HFFc6 (cell line): ENCODE data around the gene IL23A. TPM values are rescaled to one million over a fixed set of nuclear protein-coding genes. Genes with fewer than 3 reads are reported as not detected.
"Not testable (repeated sequence)": the region's sequence is repeated elsewhere in the genome, so short reads cannot be mapped to it uniquely, and the experiment has no call there.

ENCODE experiments used
- DNase-seq: peaks from one replicate; pipeline ENCODE4 v3.0.0-alpha.2; 2018
- H3K27ac Mint-ChIP-seq: 2 replicates; pipeline ENCODE4 v1.8.0; 2020; ENCODE audit warnings: mild to moderate bottlenecking, mixed read lengths
- H3K27me3 Mint-ChIP-seq: 2 replicates; pipeline ENCODE4 v1.8.0; 2021; ENCODE audit warnings: mild to moderate bottlenecking, moderate library complexity, mixed read lengths; ENCODE audit not compliant: insufficient read depth
- H3K36me3 Mint-ChIP-seq: 2 replicates; pipeline ENCODE4 v1.8.0; 2021; ENCODE audit warnings: low read depth, mixed read lengths
- H3K4me1 Mint-ChIP-seq: 2 replicates; pipeline ENCODE4 v1.8.0; 2020; ENCODE audit warnings: low read depth, mixed read lengths
- H3K4me3 Mint-ChIP-seq: 2 replicates; pipeline ENCODE4 v1.8.0; 2020; ENCODE audit warnings: mild to moderate bottlenecking, moderate library complexity, mixed read lengths
- H3K9me3 Mint-ChIP-seq: 2 replicates; pipeline ENCODE4 v1.8.0; 2020; ENCODE audit warnings: mild to moderate bottlenecking, mixed read lengths
- total RNA-seq, 6 experiments: library from RNA; stranded (reverse); fragmentation: NEBNext Ultra II Directional; extraction: Animal tissue kit (Norgen Biotek cat#: 25700); gene quantifications; 2 replicates in 1 of 6; 3 replicates in 5 of 6; pipeline ENCODE4 v1.2.3, GENCODE V29; 2021
- TF ChIP-seq, protein P1 (sequence below): fragments of 200-600 bp; sonication (generic); IDR thresholded peaks from 2 replicates; pipeline ENCODE4 v1.5.0; 2021; ENCODE audit warnings: antibody characterized with exemption, mild to moderate bottlenecking

The IL23A gene
- total RNA-seq, 6 experiments from 2014 or later: 0.38 TPM; not detected in 5

DNA sequence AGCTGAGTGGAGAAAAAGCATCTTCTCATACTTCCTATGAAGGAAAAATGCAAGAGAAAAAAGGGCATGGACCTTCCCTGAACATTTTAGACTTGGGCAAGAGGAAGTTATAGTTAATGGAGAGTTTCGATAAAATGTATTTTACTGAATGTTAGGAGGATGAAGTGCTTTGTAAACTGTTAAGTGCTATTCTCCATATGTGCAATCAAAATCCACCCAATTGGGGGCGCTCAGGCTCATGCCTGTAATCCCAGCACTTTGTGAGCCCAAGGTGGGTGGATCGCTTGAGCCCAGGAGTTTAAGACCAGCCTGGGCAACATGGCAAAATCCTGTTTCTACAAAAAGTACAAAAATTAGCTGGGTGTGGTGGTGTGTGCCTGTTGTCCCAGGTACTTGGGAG lies 21.0 kb upstream of the IL23A start:
- TF ChIP-seq, protein P1, sequence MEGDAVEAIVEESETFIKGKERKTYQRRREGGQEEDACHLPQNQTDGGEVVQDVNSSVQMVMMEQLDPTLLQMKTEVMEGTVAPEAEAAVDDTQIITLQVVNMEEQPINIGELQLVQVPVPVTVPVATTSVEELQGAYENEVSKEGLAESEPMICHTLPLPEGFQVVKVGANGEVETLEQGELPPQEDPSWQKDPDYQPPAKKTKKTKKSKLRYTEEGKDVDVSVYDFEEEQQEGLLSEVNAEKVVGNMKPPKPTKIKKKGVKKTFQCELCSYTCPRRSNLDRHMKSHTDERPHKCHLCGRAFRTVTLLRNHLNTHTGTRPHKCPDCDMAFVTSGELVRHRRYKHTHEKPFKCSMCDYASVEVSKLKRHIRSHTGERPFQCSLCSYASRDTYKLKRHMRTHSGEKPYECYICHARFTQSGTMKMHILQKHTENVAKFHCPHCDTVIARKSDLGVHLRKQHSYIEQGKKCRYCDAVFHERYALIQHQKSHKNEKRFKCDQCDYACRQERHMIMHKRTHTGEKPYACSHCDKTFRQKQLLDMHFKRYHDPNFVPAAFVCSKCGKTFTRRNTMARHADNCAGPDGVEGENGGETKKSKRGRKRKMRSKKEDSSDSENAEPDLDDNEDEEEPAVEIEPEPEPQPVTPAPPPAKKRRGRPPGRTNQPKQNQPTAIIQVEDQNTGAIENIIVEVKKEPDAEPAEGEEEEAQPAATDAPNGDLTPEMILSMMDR: peak; percentile 34
- H3K4me3 Mint-ChIP-seq: no peak overlapping the region

DNA sequence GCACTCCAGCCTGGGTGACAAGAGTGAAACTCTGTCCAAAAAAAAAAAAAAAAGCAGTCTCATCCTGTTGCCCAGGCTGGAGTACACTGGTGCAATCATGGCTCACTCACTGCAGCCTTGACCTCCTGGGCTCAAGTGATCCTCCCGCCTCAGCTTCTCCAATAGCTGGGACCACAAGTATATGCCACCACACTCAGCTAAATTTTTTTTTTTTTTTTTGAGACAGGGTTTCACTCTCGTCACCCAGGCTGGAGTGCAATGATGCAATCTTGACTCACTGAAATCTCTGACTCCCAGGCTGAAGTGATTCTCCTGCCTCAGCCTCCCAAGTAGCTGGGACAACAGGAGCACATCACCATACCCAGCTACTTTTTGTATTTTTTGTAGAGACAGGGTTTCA lies 17.7 kb upstream of the IL23A start:
- Mint-ChIP-seq H3K27me3 (no peaks in the 10 kb centered on the region; the same call in 1 of the 2 replicates), H3K4me1 (no peaks in the 10 kb centered on the region), H3K27ac (no peak overlapping the region), H3K9me3 (no peaks in the 10 kb centered on the region), H3K36me3 (peaks cover 12% of the 10 kb centered on the region; the same call in 1 of the 2 replicates), H3K4me3 (no peak overlapping the region)
- TF ChIP-seq, protein P1: no peak
- DNase-seq: peak; percentile 24

More for the DNA sequence above, 21.0 kb upstream of the IL23A start:
- DNase-seq: no peak
- no peak overlapping the region for H3K27ac Mint-ChIP-seq
- H3K4me1 Mint-ChIP-seq: peaks cover 8% of the 10 kb centered on the region; the same call in 1 of the 2 replicates
- H3K36me3 Mint-ChIP-seq: peaks cover 11% of the 10 kb centered on the region; the same call in 1 of the 2 replicates
- no peaks in the 10 kb centered on the region for H3K9me3 Mint-ChIP-seq
- no peaks in the 10 kb centered on the region; the same call in 1 of the 2 replicates for H3K27me3 Mint-ChIP-seq

DNA sequence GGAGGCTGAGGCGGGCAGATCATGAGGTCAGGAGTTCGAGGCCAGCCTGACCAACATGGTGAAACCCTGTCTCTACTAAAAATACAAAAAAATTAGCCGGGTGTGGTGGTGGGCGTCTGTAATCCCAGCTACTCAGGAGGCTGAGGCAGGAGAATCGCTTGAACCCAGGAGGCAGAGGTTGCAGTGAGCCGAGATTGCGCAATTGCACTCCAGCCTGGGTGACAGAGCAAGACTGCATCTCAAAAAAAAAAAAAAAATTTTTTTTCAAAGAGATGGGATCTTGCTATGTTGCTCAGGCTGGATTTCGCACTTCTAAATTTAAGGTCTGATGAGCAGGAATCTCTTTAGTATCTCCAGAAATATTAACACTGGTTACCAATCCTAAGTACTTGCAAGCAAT lies 17.1 kb upstream of the IL23A start:
- not testable (repeated sequence) for H3K4me1 Mint-ChIP-seq, DNase-seq, H3K27ac Mint-ChIP-seq, H3K9me3 Mint-ChIP-seq, H3K4me3 Mint-ChIP-seq, H3K27me3 Mint-ChIP-seq
- H3K36me3 Mint-ChIP-seq: peaks cover 12% of the 10 kb centered on the region; the same call in 1 of the 2 replicates

DNA sequence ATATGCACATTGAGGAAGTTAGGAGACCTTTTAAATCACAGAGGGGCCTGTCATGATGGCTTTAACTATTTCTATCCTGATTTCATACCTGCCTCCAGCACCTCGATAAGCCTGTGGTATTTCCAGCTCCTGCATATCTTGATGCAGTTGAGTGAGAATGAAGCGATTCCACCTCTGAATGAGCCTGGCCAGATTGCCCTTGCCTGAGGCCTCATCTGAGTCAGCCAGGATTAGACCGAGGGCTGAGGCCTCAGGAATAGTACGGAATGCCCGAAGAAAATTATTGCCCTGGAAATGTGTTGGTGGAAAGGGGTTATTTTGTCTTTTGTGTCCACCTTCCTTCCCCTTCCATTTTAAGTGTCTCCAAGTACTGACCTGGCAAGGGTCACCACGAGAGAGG lies 14.5 kb upstream of the IL23A start:
- Mint-ChIP-seq H3K4me1 (no peaks in the 10 kb centered on the region), H3K27ac (no peak overlapping the region), H3K9me3 (no peaks in the 10 kb centered on the region), H3K36me3 (peaks cover 12% of the 10 kb centered on the region; the same call in 1 of the 2 replicates), H3K27me3 (no peaks in the 10 kb centered on the region; the same call in 1 of the 2 replicates), H3K4me3 (no peak overlapping the region)
- DNase-seq: no peak
- TF ChIP-seq, protein P1: no peak

DNA sequence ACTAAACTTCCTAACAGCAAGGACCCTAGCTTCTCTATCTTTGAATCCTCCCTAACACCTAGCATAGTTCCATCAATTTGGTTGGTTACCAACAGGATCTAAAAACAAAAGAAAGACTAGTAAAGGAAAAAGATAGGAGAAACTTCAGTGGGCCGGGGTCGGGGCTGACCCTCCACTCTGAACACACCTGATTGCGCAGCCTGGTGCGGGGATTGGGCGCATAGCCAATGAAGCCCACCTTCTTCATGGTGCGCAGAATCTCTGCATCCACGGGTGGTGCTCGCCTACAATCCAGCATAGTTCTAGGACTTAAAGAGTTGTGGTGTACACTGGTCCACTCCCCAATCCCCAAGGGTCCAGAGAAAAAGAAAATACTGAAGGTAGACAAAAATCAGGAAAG lies 12.6 kb upstream of the IL23A start:
- H3K36me3 Mint-ChIP-seq: peaks cover 6% of the 10 kb centered on the region; the same call in 1 of the 2 replicates
- TF ChIP-seq, protein P1: no peak

DNA sequence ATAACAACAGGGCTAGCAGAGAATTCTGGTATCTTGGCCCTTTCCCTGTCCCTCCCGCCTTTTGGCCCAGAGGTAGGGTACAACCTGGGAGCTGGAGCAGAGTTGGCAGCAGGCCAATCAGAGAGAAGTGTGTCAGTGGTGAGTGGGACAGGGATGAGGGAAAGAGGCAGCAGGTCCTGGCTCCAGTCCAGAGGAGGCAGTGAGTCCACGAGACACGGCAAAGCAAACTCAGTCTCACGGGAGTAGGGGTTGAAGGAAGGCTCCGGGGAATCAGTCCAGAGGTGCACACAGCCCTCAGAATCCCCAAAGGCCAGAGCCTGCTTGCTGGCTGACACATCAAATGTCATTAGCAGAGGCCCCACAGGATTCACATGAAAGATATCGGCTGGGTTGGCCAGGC lies 12.2 kb upstream of the IL23A start:
- Mint-ChIP-seq H3K27ac (no peak overlapping the region), H3K36me3 (peaks cover 6% of the 10 kb centered on the region; the same call in 1 of the 2 replicates), H3K4me1 (peaks cover 4% of the 10 kb centered on the region; the same call in 1 of the 2 replicates)

More for the DNA sequence above, 12.6 kb upstream of the IL23A start:
- H3K27ac Mint-ChIP-seq: no peak overlapping the region
- no peaks in the 10 kb centered on the region for H3K9me3 Mint-ChIP-seq
- no peak overlapping the region for H3K4me3 Mint-ChIP-seq
- H3K4me1 Mint-ChIP-seq: peaks cover under 1% of the 10 kb centered on the region; the same call in 1 of the 2 replicates
- DNase-seq: no peak
- H3K27me3 Mint-ChIP-seq: no peaks in the 10 kb centered on the region

More for the DNA sequence above, 12.2 kb upstream of the IL23A start:
- H3K9me3 Mint-ChIP-seq: no peaks in the 10 kb centered on the region
- no peak overlapping the region for H3K4me3 Mint-ChIP-seq
- H3K27me3 Mint-ChIP-seq: no peaks in the 10 kb centered on the region
- TF ChIP-seq, protein P1: no peak
- no peak for DNase-seq
